HUES6 (cell line): ENCODE measurements around the gene GCC1.

Experiments
- H3K27ac ChIP-seq: 2 replicates; pipeline ENCODE4 v1.7.0; 2013; ENCODE audit warnings: low read depth, mild to moderate bottlenecking, low read length, inconsistent platforms
- H3K27me3 ChIP-seq: 2 replicates; pipeline ENCODE4 v1.6.1; 2013; ENCODE audit warnings: low read length; ENCODE audit not compliant: control insufficient read depth, insufficient read depth
- H3K36me3 ChIP-seq: 2 replicates; pipeline ENCODE4 v1.6.1; 2013; ENCODE audit warnings: low read length; ENCODE audit not compliant: control insufficient read depth, insufficient read depth
- H3K4me1 ChIP-seq: 2 replicates; pipeline ENCODE4 v1.6.1; 2013; ENCODE audit warnings: low read length; ENCODE audit not compliant: control insufficient read depth, insufficient read depth
- H3K4me3 ChIP-seq: 2 replicates; pipeline ENCODE4 v1.5.1; 2013; ENCODE audit warnings: low read depth, low read length
- H3K9ac ChIP-seq: one replicate; pipeline ENCODE4 v1.6.1; 2013; ENCODE audit warnings: mild to moderate bottlenecking, low read length
- H3K9me3 ChIP-seq: 2 replicates; pipeline ENCODE4 v1.6.1; 2013; ENCODE audit warnings: low read depth, low read length; ENCODE audit not compliant: control insufficient read depth, insufficient read depth

The GCC1 gene

DNA sequence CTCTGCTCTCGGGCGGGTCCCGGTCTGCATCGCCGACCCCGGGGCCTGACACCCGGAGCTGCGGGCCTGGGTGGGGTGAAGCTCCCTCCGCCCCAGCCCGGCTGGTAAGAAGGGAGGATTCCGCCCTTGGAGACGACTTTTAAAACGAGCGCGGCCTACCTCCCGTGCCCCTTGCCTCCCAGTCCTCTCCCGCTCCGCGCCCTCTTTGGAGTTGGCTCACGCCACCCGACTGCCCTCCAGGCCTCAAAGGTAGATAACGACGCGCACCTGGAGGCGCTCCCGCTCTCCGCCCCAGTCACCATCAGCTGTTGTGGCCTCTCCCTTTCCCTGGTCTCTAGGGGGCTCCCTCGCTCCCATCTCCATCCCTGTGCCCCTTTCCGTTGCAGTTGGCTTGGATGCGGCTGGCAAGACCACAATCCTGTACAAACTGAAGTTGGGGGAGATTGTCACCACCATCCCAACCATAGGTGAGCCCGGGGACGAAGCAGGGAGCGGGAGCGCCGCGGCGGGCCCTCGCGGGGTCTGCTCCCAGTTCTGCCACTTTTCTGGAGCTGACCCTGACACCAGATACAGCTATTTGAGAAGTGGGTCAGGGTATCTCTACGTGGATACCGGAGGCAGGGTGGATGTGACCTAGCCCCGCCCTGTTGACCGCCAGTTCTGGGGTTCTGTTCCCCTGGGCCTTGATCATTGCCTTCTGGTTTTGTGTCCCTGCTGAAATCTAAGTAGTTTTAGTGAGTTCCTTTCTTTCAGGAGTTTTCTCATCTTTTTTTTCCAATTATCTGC is 3.5 kb upstream of the GCC1 start:
- H3K36me3 ChIP-seq = peaks cover 19% of the 10 kb centered on the region
- peak overlapping the region; percentile 73 for H3K9ac ChIP-seq
- H3K9me3 ChIP-seq = no peaks in the 10 kb centered on the region
- peaks cover 22% of the 10 kb centered on the region for H3K27me3 ChIP-seq
- peaks cover 13% of the 10 kb centered on the region for H3K4me1 ChIP-seq
- peak overlapping the region; percentile 89 for H3K4me3 ChIP-seq
- peak overlapping the region; percentile 64; the same call in 1 of the 2 replicates for H3K27ac ChIP-seq

DNA sequence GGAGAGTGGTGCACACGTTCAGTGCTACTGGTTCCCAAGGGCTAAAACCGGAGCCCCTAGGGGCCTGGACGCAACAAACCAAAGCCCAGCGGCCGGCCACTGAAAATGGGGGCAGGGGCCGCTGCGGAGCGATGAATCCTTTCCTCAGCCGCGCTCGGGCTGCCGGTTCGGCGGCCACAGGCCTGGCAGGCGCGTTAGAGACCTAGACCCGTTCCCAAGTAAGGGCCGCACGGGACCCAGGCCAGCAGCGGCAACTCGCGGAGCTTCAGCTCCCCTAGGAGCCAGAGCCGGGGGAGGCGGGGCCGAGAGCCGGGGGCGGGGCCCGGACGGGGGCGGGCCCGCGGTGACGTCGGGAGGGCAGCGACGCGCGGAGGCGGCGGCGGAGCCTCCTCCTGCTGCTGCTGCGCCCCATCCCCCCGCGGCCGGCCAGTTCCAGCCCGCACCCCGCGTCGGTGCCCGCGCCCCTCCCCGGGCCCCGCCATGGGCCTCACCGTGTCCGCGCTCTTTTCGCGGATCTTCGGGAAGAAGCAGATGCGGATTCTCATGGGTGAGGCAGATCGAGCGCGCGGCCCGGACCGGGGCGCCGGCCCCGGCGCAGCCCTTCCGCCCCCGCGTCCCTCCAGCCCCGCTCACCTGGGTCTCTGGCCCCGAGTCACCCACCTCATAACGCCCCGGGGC is 2.8 kb upstream of the GCC1 start, which contains the start of gene ARF5:
Gene ARF5 (plus strand): TSS at position 393 of the 678 bp plus-strand sequence. CDS start 88 bp downstream, at position 481.
- Histone ChIP-seq H3K9me3 (no peaks in the 10 kb centered on the region), H3K4me3 (peak within 1 kb of the TSS; percentile 89)

DNA sequence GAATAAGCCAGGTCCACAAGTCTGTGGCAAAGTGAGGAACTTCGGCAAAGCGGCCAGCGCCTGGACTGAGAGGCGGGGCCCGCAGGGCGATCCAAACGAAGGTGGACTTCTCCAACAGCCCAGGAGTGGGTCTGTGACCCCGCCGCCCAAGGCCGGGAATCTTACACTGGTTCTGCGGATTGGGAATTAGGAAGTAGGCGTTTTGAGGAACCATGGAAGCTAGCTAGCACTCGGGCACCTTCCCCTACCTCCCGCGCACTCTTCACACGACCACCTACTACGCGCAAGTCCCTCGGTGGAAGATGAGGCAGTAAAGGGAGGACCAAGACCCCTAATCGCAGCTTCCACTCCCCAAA is 2.2 kb upstream of the GCC1 start:
- peaks cover 22% of the 10 kb centered on the region for H3K27me3 ChIP-seq
- H3K9ac ChIP-seq = peak overlapping the region; percentile 40
- no peak overlapping the region for H3K27ac ChIP-seq

More for the DNA sequence above, 2.8 kb upstream of the GCC1 start, which contains the start of gene ARF5:
- H3K4me1 ChIP-seq = peaks cover 13% of the 10 kb centered on the region
- peak within 1 kb of the TSS; percentile 64; the same call in 1 of the 2 replicates for H3K27ac ChIP-seq
- H3K36me3 ChIP-seq = peaks cover 20% of the 10 kb centered on the region
- H3K9ac ChIP-seq = peak within 1 kb of the TSS; percentile 73
- peaks cover 22% of the 10 kb centered on the region for H3K27me3 ChIP-seq

DNA sequence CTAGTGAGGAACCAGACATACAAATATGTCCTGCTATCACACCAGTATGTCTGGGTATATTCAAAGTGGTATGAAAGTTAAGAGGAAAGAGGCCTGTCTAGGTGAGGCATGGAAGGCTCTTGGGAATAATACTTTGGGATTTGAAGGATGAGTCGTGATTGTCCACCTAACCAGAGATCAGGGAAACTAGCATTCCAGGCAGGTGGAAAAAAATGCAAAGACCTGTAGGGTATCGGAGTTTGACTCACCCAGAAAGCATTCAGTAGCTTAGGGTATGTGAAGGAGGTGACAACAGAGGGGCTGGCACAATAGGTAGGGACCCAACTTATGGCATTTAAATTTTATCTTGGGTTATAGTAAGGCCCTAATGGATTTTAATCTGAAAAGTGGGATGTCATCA is 950 bp upstream of the GCC1 start:
- Histone ChIP-seq H3K4me3 (no peak overlapping the region), H3K27me3 (peaks cover 22% of the 10 kb centered on the region), H3K36me3 (peaks cover 33% of the 10 kb centered on the region), H3K9me3 (no peaks in the 10 kb centered on the region), H3K4me1 (peaks cover 13% of the 10 kb centered on the region), H3K9ac (no peak overlapping the region), H3K27ac (no peak overlapping the region)

More for the DNA sequence above, 2.2 kb upstream of the GCC1 start:
- peak overlapping the region; percentile 89 for H3K4me3 ChIP-seq
- H3K4me1 ChIP-seq = peaks cover 13% of the 10 kb centered on the region
- H3K9me3 ChIP-seq = no peaks in the 10 kb centered on the region
- peaks cover 25% of the 10 kb centered on the region for H3K36me3 ChIP-seq

DNA sequence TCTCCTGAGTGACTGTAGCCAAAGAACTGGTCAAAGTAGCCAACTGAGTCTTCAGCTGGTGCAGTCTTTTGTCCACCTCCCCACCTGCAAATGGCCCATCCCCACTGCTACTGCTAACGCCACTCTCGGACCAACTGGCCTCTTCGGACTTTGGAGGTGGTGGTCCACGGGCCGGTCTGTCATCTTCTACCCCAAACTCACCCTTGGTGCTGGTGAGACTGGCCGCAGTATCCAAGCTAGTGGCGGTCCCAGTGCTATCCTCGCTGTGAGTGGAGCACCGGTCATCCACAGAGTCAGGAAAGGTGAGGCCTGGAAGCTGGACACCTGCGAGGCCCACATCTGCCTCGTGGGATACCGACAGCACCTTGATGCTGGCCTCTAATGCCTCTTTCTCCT is 750 bp downstream of the GCC1 start:
- Histone ChIP-seq H3K27ac (no peak overlapping the region), H3K4me1 (peaks cover 13% of the 10 kb centered on the region), H3K4me3 (peak overlapping the region; percentile 88), H3K9ac (peak overlapping the region; percentile 80), H3K36me3 (peaks cover 22% of the 10 kb centered on the region), H3K27me3 (peaks cover 22% of the 10 kb centered on the region), H3K9me3 (no peaks in the 10 kb centered on the region)

DNA sequence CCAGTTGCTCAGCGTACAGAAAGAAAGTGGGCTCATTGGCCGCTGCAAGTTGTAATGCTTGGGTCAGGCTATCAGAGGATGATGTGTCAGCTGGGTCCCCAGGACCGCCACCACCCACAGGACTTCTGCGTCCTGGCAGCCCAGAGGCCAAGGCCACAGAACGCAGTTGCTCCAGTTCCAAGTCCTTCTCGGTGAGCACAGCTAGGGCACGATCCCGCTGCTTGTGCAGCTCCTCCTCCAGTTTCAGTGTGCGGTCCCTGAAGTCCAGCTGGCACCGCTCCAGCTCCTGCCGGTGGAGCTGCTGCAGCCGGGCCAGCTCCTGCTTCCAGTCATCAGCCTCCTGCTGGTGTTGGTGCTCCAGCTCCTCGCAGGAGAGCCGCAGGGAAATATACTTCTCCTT is 3.0 kb downstream of the GCC1 start:
- Histone ChIP-seq H3K27ac (no peak overlapping the region), H3K36me3 (peaks cover 25% of the 10 kb centered on the region), H3K9ac (no peak overlapping the region), H3K4me3 (no peak overlapping the region), H3K9me3 (no peaks in the 10 kb centered on the region), H3K4me1 (peaks cover 13% of the 10 kb centered on the region), H3K27me3 (peaks cover 17% of the 10 kb centered on the region)

DNA sequence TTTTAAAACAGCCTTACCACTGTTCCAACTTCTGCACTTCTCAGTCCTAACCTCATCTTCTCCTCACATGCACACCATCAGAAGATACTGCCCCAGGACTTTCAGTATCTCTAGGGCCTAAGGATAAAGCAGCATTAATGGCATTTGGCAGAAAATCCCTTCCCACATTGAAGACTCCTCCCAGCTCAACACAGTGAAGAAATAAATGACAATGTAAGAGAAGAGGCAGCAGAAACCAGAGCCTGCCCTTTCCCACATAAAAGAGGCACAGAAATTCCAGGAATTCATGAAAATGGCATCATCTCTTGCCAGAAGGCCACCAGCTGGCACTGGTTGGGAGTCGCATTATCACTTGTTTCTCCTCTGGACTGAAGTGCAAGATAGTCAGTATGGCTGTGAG is 3.7 kb downstream of the GCC1 start:
- H3K36me3 ChIP-seq = peaks cover 25% of the 10 kb centered on the region
- H3K27me3 ChIP-seq = peaks cover 11% of the 10 kb centered on the region
- H3K4me3 ChIP-seq = no peak overlapping the region
- no peaks in the 10 kb centered on the region for H3K9me3 ChIP-seq
- peaks cover 13% of the 10 kb centered on the region for H3K4me1 ChIP-seq
- H3K9ac ChIP-seq = no peak overlapping the region
- no peak overlapping the region for H3K27ac ChIP-seq

DNA sequence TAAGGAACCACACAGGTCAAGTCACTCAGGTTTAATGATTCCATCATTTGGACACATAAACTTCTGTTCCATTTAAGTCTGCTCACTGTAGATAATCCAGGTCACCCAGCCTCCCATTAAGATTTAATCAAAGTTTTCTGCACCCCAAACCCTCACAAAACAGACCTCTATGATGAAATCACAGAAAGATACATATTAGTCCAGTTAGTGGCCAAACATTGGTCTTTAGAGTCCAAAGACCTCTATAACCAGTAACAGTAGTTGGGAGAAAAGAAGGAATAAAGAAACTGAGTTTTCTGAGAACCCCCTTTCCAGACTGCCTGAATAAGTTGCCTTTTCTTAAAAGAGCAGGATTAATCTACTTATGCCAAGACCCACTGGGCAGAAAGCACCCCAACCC is 4.8 kb downstream of the GCC1 start:
- Histone ChIP-seq H3K27me3 (no peaks in the 10 kb centered on the region; the same call in 1 of the 2 replicates), H3K36me3 (peaks cover 25% of the 10 kb centered on the region), H3K9me3 (no peaks in the 10 kb centered on the region), H3K27ac (no peak overlapping the region), H3K4me1 (peaks cover 9% of the 10 kb centered on the region), H3K4me3 (no peak overlapping the region), H3K9ac (no peak overlapping the region)

DNA sequence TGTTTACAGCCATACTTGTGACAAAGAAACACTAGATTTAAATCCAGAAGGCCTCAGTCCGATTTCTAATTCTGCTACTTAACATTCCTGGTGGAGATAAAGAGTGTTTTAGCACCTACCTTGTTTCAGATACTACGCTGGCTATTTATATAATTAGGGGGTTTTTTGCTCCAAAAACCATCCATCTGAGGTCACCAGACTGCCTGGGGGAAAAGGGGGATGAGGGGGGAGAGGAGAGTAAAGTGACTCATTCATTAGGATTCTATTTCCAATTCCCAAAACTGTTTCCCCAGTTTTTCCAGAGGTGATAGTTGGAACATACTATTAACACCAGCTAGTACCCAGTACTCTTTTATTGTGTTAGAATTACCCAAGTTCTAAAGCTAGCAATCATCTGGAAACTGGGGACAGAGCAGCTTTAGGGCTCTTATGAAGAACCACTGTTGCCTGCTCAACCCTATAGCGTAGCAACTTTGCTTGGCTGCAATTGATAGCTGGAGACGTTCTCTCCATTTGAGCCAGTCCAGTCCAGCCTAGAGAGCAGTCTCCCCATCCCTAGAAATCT is 6.6 kb downstream of the GCC1 start:
- H3K27ac ChIP-seq = no peak overlapping the region
- H3K9ac ChIP-seq = no peak overlapping the region

DNA sequence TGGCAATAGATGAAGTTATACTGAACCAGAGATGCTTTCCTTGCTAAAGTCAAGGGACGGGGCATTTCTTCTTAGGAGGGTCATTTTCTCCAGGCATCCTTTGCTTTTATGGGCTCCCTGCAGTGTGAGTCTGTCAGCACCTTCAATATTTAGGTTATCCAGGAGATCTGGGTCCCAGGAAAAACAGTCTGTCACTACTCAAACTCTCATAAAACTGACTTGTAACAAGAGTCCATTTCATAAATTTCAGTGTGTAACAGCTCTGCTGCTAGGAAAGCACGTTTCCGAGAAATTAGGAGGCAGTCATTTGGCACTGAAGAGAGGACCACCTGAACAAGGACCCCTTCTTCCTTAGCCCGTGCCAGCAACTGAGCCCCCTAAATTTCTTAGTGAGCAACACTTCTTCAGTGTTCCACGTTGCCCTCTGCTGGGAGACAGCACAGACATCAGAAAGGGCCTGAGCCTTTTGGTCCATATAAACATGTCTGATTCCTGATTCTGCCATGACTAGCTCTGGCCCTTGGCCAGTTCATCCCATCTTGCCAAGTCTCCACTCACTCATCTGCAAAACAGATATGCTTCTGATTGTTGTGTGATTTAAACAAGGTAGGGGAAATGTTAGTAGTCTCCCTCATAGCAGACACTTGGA is 7.2 kb downstream of the GCC1 start:
- Histone ChIP-seq H3K27me3 (no peaks in the 10 kb centered on the region), H3K9ac (no peak overlapping the region)

More for the DNA sequence above, 6.6 kb downstream of the GCC1 start:
- H3K9me3 ChIP-seq = no peaks in the 10 kb centered on the region
- peaks cover 25% of the 10 kb centered on the region for H3K36me3 ChIP-seq
- H3K27me3 ChIP-seq = no peaks in the 10 kb centered on the region
- H3K4me1 ChIP-seq = no peaks in the 10 kb centered on the region; the same call in 1 of the 2 replicates
- H3K4me3 ChIP-seq = no peak overlapping the region

More for the DNA sequence above, 7.2 kb downstream of the GCC1 start:
- no peaks in the 10 kb centered on the region for H3K4me1 ChIP-seq
- H3K36me3 ChIP-seq = peaks cover 24% of the 10 kb centered on the region
- H3K27ac ChIP-seq = no peak overlapping the region
- no peak overlapping the region for H3K4me3 ChIP-seq
- no peaks in the 10 kb centered on the region for H3K9me3 ChIP-seq
